H1 (cell line): ENCODE results near the gene PLCXD1. TPM values are rescaled to one million over a fixed set of nuclear protein-coding genes. Genes with fewer than 3 reads are reported as not detected.
"Not testable (repeated sequence)": the region's sequence is repeated elsewhere in the genome, so short reads cannot be mapped to it uniquely, and the experiment has no call there.

Source experiments
- CTCF ChIA-PET: fragments of 300-600 bp; sonication (Branson Sonifier 250); formaldehyde crosslinking; loops from one replicate; lab custom pipeline; 2021; ENCODE audit not compliant: partially characterized antibody; lab: Charles Lee
- POLR2A ChIA-PET: fragments of 300-600 bp; sonication (Branson Sonifier 250); formaldehyde crosslinking; loops from one replicate; lab custom pipeline; 2021; ENCODE audit warnings: inconsistent platforms; ENCODE audit not compliant: partially characterized antibody; lab: Charles Lee
- DNase-seq, 2 experiments: peaks; one replicate each; pipeline versions ENCODE4 v3.0.0 to v3.0.0-alpha.2; 2010 to 2022; ENCODE audit warnings: low spot score in 2 of 2, low read depth in 1 of 2, mixed read lengths in 1 of 2
- FAIRE-seq: peaks from 2 replicates; lab custom pipeline; 2011; peaks lifted over from hg19 to GRCh38; lab: Jason Lieb, UNC
- H2AFZ ChIP-seq: 2 replicates; pipeline ENCODE4 v1.8.1; 2012; ENCODE audit warnings: low read length, inconsistent platforms
- H2AK5ac ChIP-seq: 2 replicates; pipeline ENCODE4 v1.6.1; 2013; ENCODE audit warnings: low read depth, low read length
- H2BK120ac ChIP-seq: replicated peaks from 2 replicates; pipeline ENCODE3; 2013; ENCODE audit warnings: low read depth, low read length, inconsistent platforms
- H2BK12ac ChIP-seq: 2 replicates; pipeline ENCODE4 v1.6.1; 2013; ENCODE audit warnings: low read depth, low read length
- H2BK15ac ChIP-seq: 2 replicates; pipeline ENCODE4 v1.6.1; 2013; ENCODE audit warnings: low read length
- H2BK20ac ChIP-seq: 2 replicates; pipeline ENCODE4 v1.6.1; 2013; ENCODE audit warnings: low read length
- H2BK5ac ChIP-seq: 2 replicates; pipeline ENCODE4 v1.6.1; 2013; ENCODE audit warnings: low read depth, low read length
- H3K14ac ChIP-seq: 2 replicates; pipeline ENCODE4 v1.6.1; 2013; ENCODE audit warnings: inconsistent platforms; ENCODE audit not compliant: insufficient read length
- H3K18ac ChIP-seq: 2 replicates; pipeline ENCODE4 v1.6.1; 2013; ENCODE audit warnings: low read length; ENCODE audit errors: extremely low read depth
- H3K23ac ChIP-seq: 2 replicates; pipeline ENCODE4 v1.6.1; 2013; ENCODE audit warnings: inconsistent platforms; ENCODE audit not compliant: insufficient read length
- H3K23me2 ChIP-seq: 2 replicates; pipeline ENCODE4 v1.6.1; 2013; ENCODE audit warnings: low read depth, low read length
- H3K27ac ChIP-seq: 2 replicates; pipeline ENCODE4 v1.6.1; 2011; ENCODE audit warnings: low read depth, low read length, inconsistent platforms
- H3K27me3 ChIP-seq, 4 experiments: replicated peaks in 1 of 4; 1 replicate in 1 of 4; 2 replicates in 3 of 4; pipeline versions ENCODE4 v1.6.1 to v1.8.1; 2011 to 2013; ENCODE audit warnings: low read length in 3 of 4, mild to moderate bottlenecking in 3 of 4, inconsistent platforms in 2 of 4, mixed read lengths in 2 of 4, moderate library complexity in 1 of 4; ENCODE audit not compliant: control insufficient read depth in 3 of 4, insufficient read depth in 3 of 4; ENCODE audit errors: extremely low read depth in 1 of 4
- H3K36me3 ChIP-seq, 4 experiments: 2 replicates each; pipeline versions ENCODE4 v1.6.1 to v1.8.1; 2011 to 2013; ENCODE audit warnings: mild to moderate bottlenecking in 4 of 4, low read length in 3 of 4, moderate library complexity in 2 of 4, control low read depth in 1 of 4, inconsistent platforms in 1 of 4; ENCODE audit not compliant: insufficient read depth in 4 of 4, control insufficient read depth in 2 of 4
- H3K4ac ChIP-seq: replicated peaks from 2 replicates; pipeline ENCODE3; 2013; ENCODE audit warnings: low read length, low read depth, mixed read lengths, inconsistent platforms; ENCODE audit not compliant: insufficient read length
- H3K4me1 ChIP-seq, 4 experiments: replicated peaks in 1 of 4; 1 replicate in 1 of 4; 2 replicates in 3 of 4; pipeline versions ENCODE4 v1.6.1 to v1.8.1; 2011 to 2013; ENCODE audit warnings: low read length in 3 of 4, inconsistent platforms in 2 of 4, mixed read lengths in 1 of 4; ENCODE audit not compliant: insufficient read depth in 4 of 4, control insufficient read depth in 3 of 4
- H3K4me2 ChIP-seq, 2 experiments: 2 replicates each; pipeline versions ENCODE4 v1.6.1 to v1.8.1; 2011 to 2013; ENCODE audit warnings: low read depth in 2 of 2, low read length in 2 of 2, control low read depth in 1 of 2, inconsistent platforms in 1 of 2, mild to moderate bottlenecking in 1 of 2; ENCODE audit not compliant: insufficient read depth in 1 of 2
- H3K4me3 ChIP-seq, 4 experiments: fragments of 200-600, 300-600 bp in 1 of 4; sonication (generic), shearing (Covaris generic), sonication (Bioruptor Twin) in 1 of 4; 2 replicates each; pipeline versions ENCODE4 v1.5.1 to v1.8.1; 2011 to 2016; ENCODE audit warnings: low read length in 4 of 4, low read depth in 3 of 4, control low read depth in 2 of 4, inconsistent platforms in 2 of 4, mild to moderate bottlenecking in 2 of 4, mixed read lengths in 1 of 4, moderate library complexity in 1 of 4; ENCODE audit not compliant: insufficient read depth in 2 of 4; ENCODE audit errors: extremely low read depth in 1 of 4
- H3K56ac ChIP-seq: replicated peaks from 2 replicates; pipeline ENCODE3; 2013; ENCODE audit warnings: low read depth, mild to moderate bottlenecking, mixed read lengths, low read length, inconsistent platforms; ENCODE audit not compliant: insufficient read length
- H3K79me1 ChIP-seq: 2 replicates; pipeline ENCODE4 v1.6.1; 2013; ENCODE audit warnings: low read depth, low read length, control low read depth
- H3K79me2 ChIP-seq, 2 experiments: 2 replicates each; pipeline versions ENCODE4 v1.6.1 to v1.8.1; 2012 to 2013; ENCODE audit warnings: low read length in 2 of 2, mild to moderate bottlenecking in 2 of 2, inconsistent platforms in 1 of 2; ENCODE audit not compliant: insufficient read depth in 2 of 2, control insufficient read depth in 1 of 2
- H3K9ac ChIP-seq, 4 experiments: replicated peaks in 1 of 4; 1 replicate in 1 of 4; 2 replicates in 3 of 4; pipeline versions ENCODE4 v1.6.1 to v1.8.1; 2011 to 2013; ENCODE audit warnings: low read depth in 3 of 4, low read length in 3 of 4, control low read depth in 2 of 4, mild to moderate bottlenecking in 2 of 4, moderate library complexity in 2 of 4, inconsistent platforms in 1 of 4; ENCODE audit errors: extremely low read depth in 1 of 4
- H3K9me3 ChIP-seq, 2 experiments: 2 replicates each; pipeline versions ENCODE4 v1.6.1 to v1.8.1; 2012 to 2013; ENCODE audit warnings: mild to moderate bottlenecking in 2 of 2, moderate library complexity in 2 of 2, control low read depth in 1 of 2, inconsistent platforms in 1 of 2, low read depth in 1 of 2, low read length in 1 of 2, mixed read lengths in 1 of 2; ENCODE audit not compliant: insufficient read depth in 2 of 2
- H4K20me1 ChIP-seq, 2 experiments: replicated peaks in 1 of 2; 2 replicates each; pipeline versions ENCODE3 to v1.8.1; 2011 to 2013; ENCODE audit warnings: inconsistent platforms in 2 of 2, low read length in 2 of 2, mild to moderate bottlenecking in 1 of 2; ENCODE audit not compliant: insufficient read depth in 2 of 2, control insufficient read depth in 1 of 2
- H4K5ac ChIP-seq: 2 replicates; pipeline ENCODE4 v1.6.1; 2013; ENCODE audit warnings: low read length, low read depth, mixed read lengths, inconsistent platforms; ENCODE audit not compliant: insufficient read length
- H4K8ac ChIP-seq: 2 replicates; pipeline ENCODE4 v1.8.0; 2013; ENCODE audit warnings: mild to moderate bottlenecking, moderate library complexity, low read length, inconsistent platforms; ENCODE audit not compliant: insufficient read depth; ENCODE audit errors: extremely low read depth
- H4K91ac ChIP-seq: replicated peaks from 2 replicates; pipeline ENCODE3; 2013; ENCODE audit warnings: low read length, mixed read lengths, inconsistent platforms; ENCODE audit not compliant: insufficient read length
- WGBS, 2 experiments: shearing (Covaris generic) in 1 of 2; methylation state at CpG; one replicate each; pipeline versions ENCODE4 v1.1.6 to v1.1.7; 2013 to 2015; ENCODE audit warnings: low lambda C conversion rate in 2 of 2, mixed read lengths in 2 of 2, inconsistent platforms in 1 of 2, low coverage in 1 of 2, missing lambda C conversion rate in 1 of 2; ENCODE audit not compliant: insufficient replicate concordance in 2 of 2, insufficient coverage in 1 of 2, insufficient read length in 1 of 2; ENCODE audit errors: extremely low coverage in 1 of 2, missing lambda C conversion rate in 1 of 2; 5-methylcytosine and 5-hydroxymethylcytosine counted together
- polyA plus RNA-seq, 7 experiments: library from polyadenylated mRNA; depleted of rRNA in 3 of 7; stranded (reverse) in 5 of 7; unstranded in 2 of 7; fragments of >200 nt in 5 of 7; fragments of 200-250 nt in 2 of 7; gene quantifications; 1 replicate in 5 of 7; 2 replicates in 1 of 7; 4 replicates in 1 of 7; pipeline versions ENCODE4 v1.2.1 to v1.2.3, GENCODE V29; 2011 to 2013; ENCODE audit warnings: missing spikeins in 2 of 7, mixed read lengths in 2 of 7
- total RNA-seq: library from RNA; stranded (reverse); fragmentation: NEBNext Ultra II Directional; extraction: Animal tissue kit (Norgen Biotek cat#: 25700); gene quantifications from 2 replicates; pipeline ENCODE4 v1.2.1, GENCODE V29; 2021

PLCXD1 gene
- total and polyA plus RNA-seq, 2 of the 8 experiments (the other 6 are each of a cell fraction or from before 2014, with no cell fraction given): 93.6 to 124 TPM

DNA sequence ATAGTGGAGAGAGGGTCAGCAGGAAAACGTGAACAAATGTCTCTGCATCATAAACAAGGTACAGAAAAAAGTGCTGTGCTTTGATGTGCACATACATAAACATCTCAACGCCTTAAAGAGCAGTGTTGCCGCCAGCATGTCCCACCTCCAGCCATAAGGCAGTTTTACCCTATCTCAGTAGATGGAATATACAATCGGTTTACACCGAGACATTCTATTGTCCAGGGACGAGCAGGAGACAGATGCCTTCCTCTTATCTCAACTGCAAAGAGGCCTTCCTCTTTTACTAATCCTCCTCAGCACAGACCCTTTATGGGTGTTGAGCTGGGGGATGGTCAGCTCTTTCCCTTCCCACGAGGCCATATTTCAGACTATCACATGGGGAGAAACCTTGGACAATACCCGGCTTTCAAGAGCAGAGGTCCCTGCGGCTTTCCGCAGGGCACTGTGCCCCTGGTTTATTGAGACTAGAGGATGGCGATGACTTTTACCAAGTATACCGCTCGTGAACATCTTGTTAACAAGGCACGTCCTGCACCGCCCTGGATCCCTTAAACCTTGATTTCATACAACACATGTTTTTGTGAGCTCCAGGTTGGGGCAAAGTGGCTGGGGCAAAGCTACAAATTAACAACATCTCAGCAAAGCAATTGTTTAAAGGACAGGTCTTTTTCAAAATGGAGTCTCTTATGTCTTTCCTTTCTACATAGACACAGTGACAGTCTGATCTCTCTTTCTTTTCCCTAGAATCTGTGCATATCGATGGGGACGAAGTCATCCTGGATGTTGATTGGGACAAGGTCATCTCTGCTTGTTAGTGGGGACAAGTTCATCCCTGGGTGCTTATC lies 29.6 kb upstream of the PLCXD1 start:
- H3K79me1 ChIP-seq, H4K8ac ChIP-seq, H3K18ac ChIP-seq, H2BK120ac ChIP-seq, H3K23ac ChIP-seq, FAIRE-seq, H3K4me1 ChIP-seq, H3K9ac ChIP-seq, CTCF ChIA-PET, H4K91ac ChIP-seq, H2BK5ac ChIP-seq, H3K27ac ChIP-seq, H3K56ac ChIP-seq, POLR2A ChIA-PET, H4K20me1 ChIP-seq, H2BK20ac ChIP-seq, H3K9me3 ChIP-seq, H2AK5ac ChIP-seq, H2BK15ac ChIP-seq, H3K27me3 ChIP-seq, H3K4ac ChIP-seq, DNase-seq, H3K79me2 ChIP-seq, H4K5ac ChIP-seq, H3K4me3 ChIP-seq, H3K4me2 ChIP-seq, H2AFZ ChIP-seq, H3K23me2 ChIP-seq, H3K36me3 ChIP-seq, H3K14ac ChIP-seq: not testable (repeated sequence)
- H2BK12ac ChIP-seq: 0 out of 2 replicates have a peak overlapping the region, but pooled peaks have one; percentile 9
- WGBS, 2 experiments: 85% methylated on average over 17 of the region's 17 CpGs; no CpG with 5 or more reads in 1 of the 2 experiments
